ENCODE results near the gene TUBB.
A peak's percentile ranks its signal among the peaks of the same experiment; 100 is the strongest.

The TUBB gene

DNA sequence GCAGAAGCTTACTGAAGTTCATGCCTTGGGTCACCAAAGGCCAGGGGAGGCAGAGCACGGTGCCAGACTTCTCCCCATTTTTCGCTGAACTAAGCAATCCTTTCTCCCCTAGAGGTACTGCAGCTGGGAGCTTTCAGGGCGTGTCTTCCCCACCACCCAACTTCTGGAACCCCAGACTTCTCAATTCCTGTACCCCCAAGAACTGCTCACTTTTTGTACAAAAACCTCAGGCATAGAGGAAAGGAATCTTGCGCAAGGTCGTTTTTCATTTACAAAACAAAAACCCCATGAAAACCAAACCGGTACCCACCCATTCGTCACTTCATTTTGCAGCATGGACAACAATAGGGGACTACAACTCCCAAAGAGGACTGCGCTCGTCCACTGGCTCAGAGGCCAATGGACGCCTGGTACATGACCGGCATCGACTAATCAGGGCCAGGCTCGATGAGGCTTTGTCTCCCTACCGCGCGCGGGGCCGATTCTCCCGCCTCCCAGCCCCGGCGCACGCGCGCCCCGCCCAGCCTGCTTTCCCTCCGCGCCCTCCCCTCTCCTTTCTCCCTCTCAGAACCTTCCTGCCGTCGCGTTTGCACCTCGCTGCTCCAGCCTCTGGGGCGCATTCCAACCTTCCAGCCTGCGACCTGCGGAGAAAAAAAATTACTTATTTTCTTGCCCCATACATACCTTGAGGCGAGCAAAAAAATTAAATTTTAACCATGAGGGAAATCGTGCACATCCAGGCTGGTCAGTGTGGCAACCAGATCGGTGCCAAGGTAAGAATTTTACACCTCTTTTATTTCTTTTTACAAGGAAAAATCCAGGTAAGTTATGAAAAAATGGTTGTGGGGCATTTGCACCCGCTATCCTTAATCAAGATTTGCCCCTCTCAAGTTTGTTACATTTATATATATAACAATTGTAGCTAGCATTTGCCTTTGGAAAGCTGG, at the start of gene TUBB:
Gene TUBB, plus strand, starts transcription at position 562 of the 947 bp plus-strand sequence. Its CDS starts 155 bp downstream, at position 717.
- DNase-seq (ENCODE audit: low read depth) = peak; percentile 95

DNA sequence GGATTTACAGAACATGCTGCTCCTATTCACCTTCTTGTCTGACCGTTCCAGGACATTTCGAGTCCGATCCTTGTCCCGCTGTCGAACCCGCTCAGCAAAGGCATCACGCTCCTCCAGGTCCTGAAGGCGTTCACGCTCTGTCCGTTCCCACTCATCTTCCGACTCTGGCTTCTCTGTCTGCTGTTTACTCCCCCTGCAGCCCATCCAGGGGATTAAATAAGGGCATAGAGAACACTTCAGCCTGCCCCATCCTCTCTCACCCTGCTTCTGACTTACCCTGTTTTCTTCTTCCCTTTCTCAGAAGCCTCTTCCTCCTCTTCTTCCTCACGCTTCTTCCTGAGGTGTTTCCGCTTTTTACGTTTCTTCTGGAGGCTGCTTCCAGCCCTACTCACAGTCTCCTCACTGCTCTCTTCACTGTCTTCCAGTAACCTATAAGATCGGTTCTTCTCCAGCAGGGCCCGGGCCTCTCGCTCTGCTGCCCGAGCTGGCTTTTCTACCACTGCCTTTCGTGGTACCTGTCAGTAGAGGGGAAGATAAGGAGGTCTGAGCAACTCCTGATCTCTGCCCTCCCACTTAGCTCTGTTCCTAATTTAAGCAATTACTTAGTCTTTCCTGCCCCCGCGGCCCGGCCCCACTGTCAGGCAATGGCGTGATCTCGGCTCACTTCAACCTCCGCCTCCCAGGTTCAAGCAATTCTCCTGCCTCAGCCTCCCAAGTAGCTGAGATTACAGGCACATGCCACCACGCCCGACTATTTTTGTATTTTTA, 49.2 kb upstream of the TUBB start:
- DNase-seq (ENCODE audit: low read depth) = no peak

DNA sequence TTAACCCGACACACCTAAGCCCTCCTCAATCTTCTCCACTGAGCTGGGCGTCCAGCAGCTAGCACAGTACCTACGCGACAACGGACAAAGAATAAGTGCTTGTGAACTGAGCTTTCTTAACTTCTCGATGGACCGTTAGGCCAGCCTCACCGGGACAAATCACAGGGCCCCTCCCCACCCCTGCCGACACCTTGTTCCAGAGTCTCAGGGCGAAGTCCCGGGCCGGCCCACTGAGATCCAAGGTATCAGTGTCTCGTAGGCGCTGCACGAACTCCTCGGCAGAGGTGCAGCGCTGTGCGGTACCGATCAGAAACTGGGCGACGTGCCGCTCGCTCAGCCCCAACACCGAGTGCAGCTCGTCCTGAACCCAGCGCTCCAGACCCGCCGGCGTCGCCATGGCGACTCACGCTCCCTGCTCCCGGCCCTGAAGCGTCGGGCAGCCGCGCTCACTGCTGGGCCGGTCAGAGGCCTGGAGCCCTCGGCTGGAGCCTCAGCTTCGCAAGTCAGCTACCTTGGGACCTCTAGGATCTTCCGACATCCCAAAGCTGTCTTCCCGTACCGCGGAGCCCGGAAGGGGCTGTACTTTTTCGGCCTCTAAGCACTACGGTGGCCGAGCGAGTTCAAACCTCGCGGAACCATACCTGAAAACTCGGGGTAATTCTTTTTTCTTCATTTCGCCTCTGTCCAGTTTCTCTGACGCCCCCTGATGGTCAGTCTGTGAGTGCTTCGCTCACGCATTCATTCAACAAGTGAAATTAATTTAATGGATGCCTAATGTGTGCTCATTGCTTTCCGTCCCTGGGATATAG, 47.5 kb upstream of the TUBB start, which contains the start of gene DHX16:
Gene DHX16, minus strand, starts transcription at position 562 of the 809 bp plus-strand sequence. Its CDS starts 165 bp downstream, at position 397.
- peak; percentile 92 for DNase-seq (ENCODE audit: low read depth)

DNA sequence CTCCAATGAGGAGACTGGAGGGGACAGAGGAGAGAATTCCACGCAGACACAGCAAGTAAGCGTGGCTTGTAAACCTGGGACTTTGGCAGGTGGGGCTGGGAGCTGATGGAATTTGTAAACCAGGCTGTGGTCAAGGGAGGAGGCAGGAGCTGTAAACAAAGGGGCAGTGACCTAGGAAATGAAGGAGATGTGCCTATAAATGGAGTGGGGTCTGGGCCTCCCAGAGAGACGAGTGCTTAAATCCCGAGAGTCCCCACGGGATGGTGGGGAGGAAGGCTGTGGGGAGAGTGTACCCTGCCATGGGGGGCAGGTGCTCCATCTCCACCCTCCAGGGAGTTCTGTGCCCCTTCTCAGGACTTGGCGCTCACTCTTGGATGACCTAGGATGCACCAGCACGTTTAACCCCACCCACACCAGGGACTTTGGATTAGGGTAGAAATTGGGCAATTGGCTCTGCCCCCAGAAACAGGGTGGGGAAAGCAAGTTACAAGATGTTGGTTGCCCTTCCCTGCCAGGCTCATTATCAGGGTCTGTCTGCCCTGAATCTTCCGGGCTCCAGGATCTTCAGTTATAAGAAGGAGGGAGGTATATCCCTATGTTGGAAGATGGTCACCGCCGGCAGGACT, 43.4 kb upstream of the TUBB start:
- no peak for DNase-seq (ENCODE audit: low read depth)

DNA sequence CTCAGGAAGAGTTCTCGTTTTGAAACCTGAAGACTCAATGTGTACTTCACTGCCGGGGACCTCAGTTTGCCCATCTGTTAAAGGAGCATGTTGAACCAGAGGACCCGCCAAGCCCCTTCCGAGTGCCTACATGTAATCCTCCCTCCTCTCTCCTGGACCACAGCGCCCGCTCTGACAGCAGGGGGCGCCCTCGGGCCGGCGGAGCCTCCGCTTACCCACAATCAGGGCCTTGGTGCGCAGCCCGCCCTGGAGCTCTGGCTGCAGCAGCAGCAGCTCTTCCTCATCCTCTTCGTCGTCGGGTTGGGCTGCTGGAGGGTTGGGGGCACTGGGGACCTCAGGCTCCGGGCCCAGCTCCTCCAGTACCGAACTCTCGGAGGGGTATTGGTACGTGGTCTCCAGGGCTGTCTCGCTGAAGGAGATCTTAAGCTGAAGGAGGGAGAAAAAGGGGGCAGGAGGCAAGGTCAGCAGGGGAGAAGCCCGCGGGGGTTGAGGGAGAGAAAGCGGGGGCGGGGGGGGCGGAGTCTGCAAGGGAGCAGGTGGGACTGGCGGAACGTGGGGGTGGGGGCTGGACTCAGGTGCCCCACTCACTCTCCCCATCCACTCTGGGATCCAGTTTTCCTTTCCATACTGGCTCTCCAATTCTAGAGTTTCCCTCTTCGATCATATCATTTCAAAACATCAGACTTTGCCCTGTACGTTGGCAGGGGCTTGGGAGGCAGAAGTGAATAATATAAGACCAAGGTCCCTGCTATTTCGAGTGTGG, 41.0 kb upstream of the TUBB start:
- no peak for DNase-seq (ENCODE audit: low read depth)

DNA sequence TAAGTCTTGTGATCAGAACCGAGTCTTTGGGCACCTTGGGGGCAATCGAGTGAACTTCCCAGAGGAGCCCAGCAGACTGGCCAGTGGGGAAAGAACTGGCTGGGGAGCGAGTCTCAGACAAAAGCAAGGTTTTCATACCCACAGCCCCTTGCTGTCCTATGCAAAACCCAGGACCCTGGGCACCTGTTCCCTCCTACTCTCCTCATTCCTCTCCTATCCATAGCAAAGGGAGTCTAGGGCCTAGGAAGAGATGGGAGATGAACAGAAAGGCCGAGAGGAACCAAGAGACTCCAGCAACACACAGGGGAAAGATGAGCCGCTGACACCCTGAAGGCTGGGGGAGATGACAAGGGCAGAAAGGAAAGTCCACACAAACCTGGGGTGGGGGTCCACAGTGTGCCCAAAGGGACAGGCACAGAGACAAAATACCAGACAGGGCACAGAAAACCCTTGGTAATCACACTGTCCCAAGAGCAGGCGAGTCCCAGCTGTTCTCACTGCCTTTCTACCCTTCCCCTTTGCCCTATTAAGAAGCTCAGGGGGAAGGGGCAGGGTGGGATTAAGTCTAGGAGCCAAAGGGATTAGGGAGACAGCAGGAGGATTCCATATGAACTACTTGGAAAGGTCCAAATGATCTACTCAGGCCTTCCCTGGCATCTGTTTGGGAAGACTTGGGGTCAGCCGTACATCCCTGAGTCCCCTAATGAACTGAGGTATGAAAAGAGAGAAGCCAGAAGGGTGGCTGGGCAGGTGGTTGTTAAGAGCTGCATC, 40.2 kb upstream of the TUBB start:
- no peak for DNase-seq (ENCODE audit: low read depth)

DNA sequence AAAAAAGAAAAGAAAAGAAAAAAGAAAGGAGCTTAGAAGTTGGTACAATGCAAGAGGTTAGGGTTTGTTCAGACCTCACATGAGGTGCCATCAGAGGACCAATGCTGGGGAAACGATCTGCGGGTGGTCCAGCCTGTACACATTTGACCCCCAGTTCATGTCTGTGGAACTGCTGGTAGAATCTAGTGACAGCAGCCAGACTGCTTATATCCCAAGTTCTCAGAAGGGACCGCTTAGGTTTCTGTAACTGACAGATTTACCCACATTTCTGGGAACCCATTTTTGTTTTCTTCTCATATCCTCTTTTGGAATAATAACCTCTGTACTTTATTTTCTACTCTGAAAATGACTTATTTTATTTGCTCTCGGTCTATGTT, 38.4 kb upstream of the TUBB start:
- no peak for DNase-seq (ENCODE audit: low read depth)

DNA sequence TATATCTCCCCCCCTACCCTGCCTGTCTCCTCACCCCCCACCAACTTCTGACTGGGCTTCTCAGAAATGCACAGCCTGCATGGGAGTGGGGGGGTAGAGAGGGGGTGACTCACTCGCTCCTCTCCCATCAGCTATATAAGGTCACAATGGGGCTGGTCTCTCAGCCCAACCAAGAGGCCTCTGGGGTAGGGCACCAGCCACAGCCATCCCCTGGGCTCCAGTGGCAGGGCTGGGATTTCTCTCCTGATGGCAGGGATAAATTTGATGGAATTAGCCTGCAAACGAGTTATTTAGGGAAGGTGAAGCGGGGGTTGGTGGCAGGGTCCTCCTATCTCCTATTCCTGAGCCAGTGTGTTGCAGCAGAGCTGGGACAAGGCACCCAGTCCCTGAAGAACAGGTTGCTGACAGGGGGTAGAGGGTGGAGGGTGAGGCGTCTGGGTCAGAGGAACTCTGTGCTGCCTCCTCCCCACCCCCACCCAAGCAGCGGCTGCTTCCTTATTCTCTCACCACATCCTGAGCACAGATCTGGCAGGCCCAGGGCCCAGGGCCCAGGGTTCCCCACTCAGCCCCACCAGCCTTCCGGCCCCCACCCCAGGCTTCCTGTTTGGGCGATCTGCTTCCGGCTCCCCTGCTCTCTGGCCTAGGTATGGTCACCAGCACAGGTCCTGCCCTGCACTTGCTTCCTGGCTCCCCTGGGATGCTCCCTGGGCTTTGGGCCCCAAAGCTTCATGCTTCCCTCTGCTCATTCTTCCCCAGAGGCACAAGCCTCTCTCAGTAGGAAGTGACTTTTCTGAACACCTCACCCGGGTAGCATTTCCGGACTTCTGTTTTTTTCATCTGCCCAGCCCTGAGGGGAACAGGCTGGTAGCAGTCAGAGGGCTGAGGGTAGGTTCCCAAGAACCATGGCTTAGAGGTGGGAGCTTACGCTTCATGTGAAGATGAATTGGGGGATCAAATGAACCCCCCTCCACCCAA, 37.7 kb upstream of the TUBB start:
- peak; percentile 80 for DNase-seq (ENCODE audit: low read depth)

DNA sequence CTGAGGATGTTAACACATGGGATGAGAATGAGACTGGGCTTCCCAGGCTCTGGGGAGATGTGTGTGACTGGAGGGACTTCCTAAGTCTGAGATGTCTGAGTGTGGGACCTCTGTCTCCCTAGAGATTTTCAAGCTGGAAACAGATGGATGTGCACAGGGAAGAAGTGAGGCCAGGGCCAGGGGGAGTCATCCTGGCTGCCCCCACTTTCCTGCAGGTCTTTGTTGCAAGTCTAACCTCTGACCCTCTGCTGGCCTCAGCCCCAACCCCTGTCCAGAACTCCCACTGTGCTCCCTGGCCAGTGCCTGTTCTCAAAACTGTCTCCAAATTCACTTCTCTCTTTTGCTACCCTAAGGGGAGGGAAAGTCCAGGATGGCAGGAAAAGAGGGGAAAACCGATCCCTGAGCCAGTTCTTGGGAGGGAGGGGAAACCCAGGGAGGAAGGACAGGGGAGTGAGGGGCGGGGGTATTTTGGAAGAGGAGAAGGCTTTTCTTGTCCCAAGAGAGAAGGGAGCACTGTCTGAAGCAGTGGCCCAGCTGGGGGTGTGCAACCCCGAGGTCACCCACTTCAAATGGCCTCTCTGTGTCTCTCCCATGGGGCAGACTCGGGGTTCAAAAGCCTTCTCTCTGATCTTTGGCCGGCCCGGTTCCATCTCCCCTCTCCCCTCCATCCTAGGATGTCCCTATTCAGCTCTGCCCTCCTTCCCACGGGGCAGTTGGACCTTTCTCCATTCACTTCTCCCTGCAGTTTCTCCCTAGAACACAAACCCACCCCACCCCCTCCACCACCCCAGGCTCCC, 36.8 kb upstream of the TUBB start:
- no peak for DNase-seq (ENCODE audit: low read depth)

DNA sequence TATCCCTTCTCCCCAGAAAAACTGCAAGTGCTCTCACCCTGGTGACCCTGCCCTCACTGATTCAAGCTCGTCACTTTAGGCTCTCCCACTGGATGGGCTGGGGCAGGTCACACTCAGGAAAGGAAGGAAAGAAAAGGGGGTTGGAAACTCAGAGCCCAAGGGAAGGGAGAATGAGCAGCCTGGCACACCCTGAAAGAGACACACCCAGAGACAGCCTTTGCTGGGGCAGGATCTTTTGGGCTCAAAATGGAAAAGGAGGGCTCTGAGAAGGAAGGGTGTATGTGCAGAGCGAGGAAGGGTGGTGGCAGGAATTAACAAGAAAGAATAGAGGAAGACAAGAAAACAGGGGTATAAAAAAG, 36.2 kb upstream of the TUBB start:
- DNase-seq (ENCODE audit: low read depth) = no peak

DNA sequence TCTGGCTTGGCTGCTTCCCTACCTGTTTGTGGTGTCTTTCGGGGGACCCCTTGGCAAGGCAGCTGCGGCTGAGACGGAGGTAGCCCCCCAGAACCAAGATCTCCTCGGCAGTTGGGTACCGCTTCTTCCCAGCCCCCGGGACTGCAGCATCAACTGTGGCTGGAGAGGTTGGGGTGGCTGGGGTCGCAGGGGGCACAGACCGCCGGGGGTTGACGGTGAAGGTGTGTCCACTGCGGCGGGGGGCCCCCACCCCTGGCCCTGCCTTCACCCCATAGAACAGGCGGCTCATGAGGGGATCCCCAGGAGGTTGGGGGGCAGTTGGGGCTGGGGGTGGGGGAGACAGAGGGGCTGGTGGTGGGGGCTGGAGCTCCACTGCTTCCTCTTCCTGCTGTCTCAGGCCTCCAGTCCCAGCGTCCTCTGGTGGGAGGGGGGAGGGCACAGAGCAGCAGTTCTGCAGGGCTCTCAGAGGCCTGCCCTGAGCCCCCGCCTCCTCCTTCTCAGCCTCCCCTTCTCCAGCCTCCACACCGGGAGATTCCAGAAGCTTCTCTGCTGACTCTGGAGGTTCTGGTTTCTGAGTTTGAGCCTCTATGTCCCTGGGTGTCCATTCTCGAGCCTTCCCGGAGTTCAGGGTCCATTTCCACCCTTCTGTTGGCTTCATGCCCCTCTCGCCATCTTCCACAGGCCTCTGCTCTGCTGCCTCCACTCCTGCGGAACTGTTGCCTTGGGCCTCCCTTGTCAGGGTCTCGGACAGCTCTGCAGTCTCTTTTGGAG, 35.6 kb upstream of the TUBB start:
- DNase-seq (ENCODE audit: low read depth) = no peak

DNA sequence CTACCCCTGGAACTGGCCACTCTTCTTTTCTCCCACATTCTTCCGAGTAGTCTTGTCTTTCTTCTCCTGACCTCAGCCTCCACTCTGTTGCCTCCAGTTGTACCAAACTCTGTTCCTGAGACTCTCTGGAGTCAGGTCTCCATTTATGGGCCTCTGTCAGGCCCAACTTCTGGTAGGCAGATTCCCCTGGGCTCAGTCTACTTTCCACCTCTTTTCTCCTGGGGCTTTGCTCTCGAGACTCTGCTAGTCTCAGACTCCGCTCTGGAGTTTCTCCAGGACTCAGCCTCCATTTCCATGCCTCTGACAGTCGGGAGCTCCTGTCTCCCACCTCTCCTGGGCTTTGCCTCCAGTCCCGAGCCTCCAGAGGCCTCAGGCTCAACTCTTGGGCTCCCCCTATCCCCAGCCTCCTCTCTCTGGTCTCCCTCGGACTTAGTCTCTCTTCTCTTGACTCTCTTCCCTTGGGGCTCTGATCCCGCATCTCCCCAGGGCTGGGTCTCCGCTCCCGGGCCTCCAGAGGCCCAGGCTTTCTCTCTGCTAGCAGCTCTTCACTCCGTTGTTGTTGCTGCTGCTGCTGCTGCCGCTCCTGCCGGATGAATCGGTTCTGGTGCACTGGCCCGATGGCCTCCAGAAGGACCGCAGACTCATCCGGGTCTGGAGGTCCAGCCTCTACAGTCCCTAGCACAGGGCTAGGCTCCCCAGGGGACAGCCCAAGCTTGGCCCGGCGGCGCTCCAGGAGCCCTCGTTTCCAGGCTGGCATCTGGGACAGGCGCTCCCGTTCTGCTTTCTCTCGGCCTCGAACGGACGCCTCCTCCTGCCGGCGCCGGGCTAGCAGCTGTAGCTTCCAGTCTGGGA, 34.8 kb upstream of the TUBB start:
- DNase-seq (ENCODE audit: low read depth) = no peak

DNA sequence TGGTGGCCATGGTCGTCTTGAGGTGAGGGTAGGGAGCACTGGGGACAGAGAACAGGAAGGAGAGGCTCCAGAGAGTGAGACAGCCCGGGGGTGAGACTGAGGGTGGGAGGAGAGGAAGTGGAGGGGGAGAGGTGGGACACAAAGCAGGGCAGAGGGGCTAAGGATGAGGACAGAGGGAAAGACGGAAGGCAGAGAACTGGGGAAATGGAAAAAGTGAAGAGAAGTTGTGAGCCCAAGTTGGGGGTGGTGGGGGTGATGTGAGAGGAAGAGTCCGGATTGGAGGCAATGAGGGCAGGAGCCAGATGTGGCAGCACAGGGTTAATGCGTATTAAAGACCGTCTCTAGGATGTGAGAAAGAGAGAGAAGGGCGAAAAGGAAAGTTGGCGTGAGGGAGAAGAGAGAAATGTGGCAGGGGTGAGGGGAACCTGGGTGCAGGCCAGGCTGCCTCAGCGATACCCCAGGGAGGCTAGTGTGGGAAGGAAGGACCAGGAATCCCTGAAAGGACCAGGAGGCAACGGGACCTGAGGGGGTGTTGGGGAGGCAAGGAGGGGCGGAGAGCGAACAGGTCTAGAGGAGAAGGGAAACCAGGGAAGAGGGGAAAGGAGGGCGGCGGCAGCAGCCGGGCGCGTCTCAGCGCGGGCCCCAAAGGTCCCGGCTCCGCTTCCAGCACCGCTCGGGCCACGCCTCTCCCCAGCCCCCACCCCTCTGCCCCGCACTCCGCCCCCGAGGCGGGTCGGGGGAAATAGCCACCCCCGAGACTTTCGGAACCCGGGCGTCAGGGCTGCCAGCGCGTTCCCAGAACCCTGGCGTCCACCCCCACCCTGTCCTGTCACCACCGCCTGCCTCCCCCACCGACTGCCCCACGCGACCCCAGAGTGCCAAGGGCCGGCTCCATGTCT, 33.9 kb upstream of the TUBB start, which contains the start of gene PPP1R18:
Gene PPP1R18, minus strand, starts transcription at position 637 of the 899 bp plus-strand sequence. Its CDS starts 627 bp downstream, at position 10.
- no peak for DNase-seq (ENCODE audit: low read depth)

DNA sequence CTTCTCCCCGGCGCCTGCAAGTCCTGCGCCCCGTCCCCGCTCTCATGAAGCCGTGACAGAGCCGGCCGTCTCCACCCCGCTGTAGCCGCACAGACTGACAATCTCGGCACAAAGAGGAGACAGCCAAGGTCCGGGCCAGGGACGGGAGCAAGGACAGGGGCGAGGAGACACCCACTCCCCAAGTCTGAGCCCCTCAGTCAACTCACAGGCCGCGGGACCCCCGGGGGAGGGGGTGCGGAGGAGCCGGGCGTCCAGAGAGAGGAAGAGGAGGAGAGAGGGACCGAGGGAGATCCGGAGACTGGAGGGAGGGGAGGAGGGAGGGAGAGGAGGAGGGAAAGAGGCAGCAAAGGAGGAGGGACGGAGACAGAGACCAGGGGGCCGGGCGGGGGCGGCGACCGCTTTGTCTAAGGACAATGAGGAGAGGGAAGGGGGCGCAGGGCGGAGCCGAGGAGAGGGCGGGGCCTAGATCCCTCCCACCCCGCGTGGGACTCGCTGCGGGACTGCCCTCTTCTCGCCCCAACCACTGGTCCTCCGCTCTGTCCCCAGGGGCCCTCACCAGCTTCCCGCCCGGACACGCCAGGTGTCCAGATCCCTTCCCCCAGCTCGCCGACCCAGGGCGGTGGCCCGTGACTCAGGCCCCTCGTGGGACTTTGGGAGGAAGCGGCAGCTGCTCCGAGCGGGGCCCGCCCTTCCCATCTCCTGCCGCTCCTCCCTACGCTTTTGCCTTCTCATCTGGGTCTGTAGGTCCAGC, 33.1 kb upstream of the TUBB start:
- DNase-seq (ENCODE audit: low read depth) = peak; percentile 79

All from non-pigmented ciliary epithelial cell (primary cell).